GM23338 (cell line): ENCODE data around the gene ADGRG4. TPM values are rescaled to one million over a fixed set of nuclear protein-coding genes. Genes with fewer than 3 reads are reported as not detected.

ENCODE experiments used
- ATAC-seq: fragments of 200-7000 bp; cut with Tn5 transposase; 3 replicates; pipeline ENCODE4 v1.9.1; 2020
- DNase-seq: peaks from one replicate; pipeline ENCODE4 v3.0.0-alpha.2; 2015; ENCODE audit warnings: low spot score
- H2AFZ ChIP-seq: fragments of 200-600 bp; sonication (generic); 2 replicates; pipeline ENCODE4 v1.8.0; 2016; ENCODE audit warnings: antibody characterized with exemption, mild to moderate bottlenecking, moderate library complexity
- H3F3A ChIP-seq: fragments of 200-600 bp; sonication (generic); replicated peaks from 2 replicates; pipeline ENCODE4 v1.8.0; 2017; ENCODE audit warnings: antibody characterized with exemption, mixed run types, low read depth
- H3K27ac ChIP-seq: fragments of 200-600 bp; sonication (generic); 2 replicates; pipeline ENCODE4 v1.6.1; 2016; ENCODE audit warnings: low read depth
- H3K27me3 ChIP-seq: fragments of 200-600 bp; sonication (generic); 2 replicates; pipeline ENCODE4 v1.8.0; 2016; ENCODE audit warnings: mild to moderate bottlenecking, mixed run types, moderate library complexity; ENCODE audit not compliant: insufficient read depth
- H3K36me3 ChIP-seq: fragments of 200-600 bp; sonication (generic); 2 replicates; pipeline ENCODE4 v1.8.0; 2016; ENCODE audit warnings: mild to moderate bottlenecking; ENCODE audit not compliant: insufficient read depth
- H3K4me1 ChIP-seq: fragments of 200-600 bp; sonication (generic); 2 replicates; pipeline ENCODE4 v1.8.0; 2016; ENCODE audit warnings: mild to moderate bottlenecking, moderate library complexity; ENCODE audit not compliant: insufficient read depth
- H3K4me2 ChIP-seq: fragments of 200-600 bp; sonication (generic); 2 replicates; pipeline ENCODE4 v1.7.1; 2017; ENCODE audit warnings: mixed run types
- H3K4me3 ChIP-seq: fragments of 200-600 bp; sonication (generic); 2 replicates; pipeline ENCODE4 v1.6.1; 2016; ENCODE audit warnings: mixed run types
- H3K79me2 ChIP-seq: fragments of 200-600 bp; sonication (generic); replicated peaks from 2 replicates; pipeline ENCODE4 v1.8.0; 2017; ENCODE audit warnings: mild to moderate bottlenecking; ENCODE audit not compliant: insufficient read depth
- H3K9me2 ChIP-seq: fragments of 200-600 bp; sonication (generic); 2 replicates; pipeline ENCODE4 v1.8.0; 2017; ENCODE audit not compliant: insufficient read depth
- H4K20me1 ChIP-seq: fragments of 200-600 bp; sonication (generic); replicated peaks from 2 replicates; pipeline ENCODE4 v1.8.0; 2017; ENCODE audit warnings: mild to moderate bottlenecking; ENCODE audit not compliant: insufficient read depth
- H3K27ac Mint-ChIP-seq: 2 replicates; pipeline ENCODE4 v1.8.0; 2020; ENCODE audit warnings: inconsistent platforms, mild to moderate bottlenecking, moderate library complexity, mixed read lengths
- H3K27me3 Mint-ChIP-seq: 3 replicates; pipeline ENCODE4 v1.8.0; 2022; ENCODE audit warnings: low read depth, mild to moderate bottlenecking, moderate library complexity, mixed read lengths, inconsistent platforms; ENCODE audit not compliant: insufficient read depth, poor library complexity
- H3K36me3 Mint-ChIP-seq: 3 replicates; pipeline ENCODE4 v1.8.0; 2021; ENCODE audit warnings: low read depth, mild to moderate bottlenecking, inconsistent platforms, moderate library complexity, mixed read lengths
- H3K4me1 Mint-ChIP-seq: 3 replicates; pipeline ENCODE4 v1.8.0; 2020; ENCODE audit warnings: mild to moderate bottlenecking, inconsistent platforms, mixed read lengths
- H3K4me3 Mint-ChIP-seq: 3 replicates; pipeline ENCODE4 v1.8.0; 2021; ENCODE audit warnings: moderate library complexity, mild to moderate bottlenecking, inconsistent platforms, mixed read lengths
- H3K9me3 Mint-ChIP-seq: 3 replicates; pipeline ENCODE4 v1.8.0; 2020; ENCODE audit warnings: moderate library complexity, mild to moderate bottlenecking, inconsistent platforms, mixed read lengths
- CREB1 ChIP-seq: fragments of 250-450 bp; sonication (Bioruptor Pico); IDR thresholded peaks from 2 replicates; pipeline ENCODE4 v1.5.0; 2020; ENCODE audit warnings: low read depth, mild to moderate bottlenecking, moderate library complexity
- CTCF ChIP-seq, 2 experiments: fragments of 200-600 bp in 1 of 2; sonication (generic) in 1 of 2; conservative IDR thresholded peaks; 2 replicates each; pipeline versions ENCODE4 v1.5.1 to v1.6.1; 2016 to 2017; ENCODE audit warnings: antibody characterized with exemption in 2 of 2, low read depth in 2 of 2, mild to moderate bottlenecking in 2 of 2, moderate library complexity in 1 of 2
- ETS1 ChIP-seq: IDR thresholded peaks from 2 replicates; pipeline ENCODE4 v1.6.1; 2016; ENCODE audit warnings: antibody characterized with exemption
- EZH2 ChIP-seq: fragments of 200-600 bp; sonication (generic); IDR thresholded peaks from one replicate; pipeline ENCODE4 v1.8.0; 2017; ENCODE audit warnings: antibody characterized with exemption, mild to moderate bottlenecking, low read depth; ENCODE audit not compliant: unreplicated experiment
- EZH2phosphoT487 ChIP-seq: fragments of 200-600 bp; sonication (generic); IDR thresholded peaks from one replicate; pipeline ENCODE4 v1.8.1; 2018; ENCODE audit warnings: antibody characterized with exemption; ENCODE audit not compliant: unreplicated experiment
- JUNB ChIP-seq: IDR thresholded peaks from one replicate; pipeline ENCODE4 v1.6.1; 2016; ENCODE audit warnings: antibody characterized with exemption; ENCODE audit not compliant: unreplicated experiment
- NANOG ChIP-seq: IDR thresholded peaks from 2 replicates; pipeline ENCODE4 v1.6.1; 2016; ENCODE audit warnings: antibody characterized with exemption, borderline replicate concordance
- POLR2AphosphoS5 ChIP-seq: IDR thresholded peaks from 2 replicates; pipeline ENCODE4 v1.6.1; 2016; ENCODE audit warnings: antibody characterized with exemption, low read depth
- REST ChIP-seq: IDR thresholded peaks from one replicate; pipeline ENCODE4 v1.6.1; 2018; ENCODE audit warnings: antibody characterized with exemption; ENCODE audit not compliant: unreplicated experiment
- STAT1 ChIP-seq: IDR thresholded peaks from one replicate; pipeline ENCODE4 v1.6.1; 2016; ENCODE audit warnings: antibody characterized with exemption; ENCODE audit not compliant: unreplicated experiment
- ZNF114 ChIP-seq: fragments of 250-450 bp; sonication (Bioruptor Pico); IDR thresholded peaks from 2 replicates; pipeline ENCODE4 v1.5.0; 2020; ENCODE audit warnings: mild to moderate bottlenecking, moderate library complexity
- ZNF331 ChIP-seq: fragments of 250-450 bp; sonication (Bioruptor Pico); IDR thresholded peaks from 2 replicates; pipeline ENCODE4 v1.5.0; 2020; ENCODE audit warnings: low read depth, mild to moderate bottlenecking, moderate library complexity
- ZNF462 ChIP-seq: fragments of 250-450 bp; sonication (Bioruptor Pico); IDR thresholded peaks from 2 replicates; pipeline ENCODE4 v1.5.0; 2020; ENCODE audit warnings: mild to moderate bottlenecking, moderate library complexity
- polyA plus RNA-seq: library from polyadenylated mRNA; unstranded; fragments of >200 nt; fragmentation: Nextera tagmentation; extraction: Ambion mirVana; gene quantifications from 2 replicates; pipeline ENCODE4 v1.2.1, GENCODE V29; 2016
- total RNA-seq: library from RNA; depleted of rRNA; stranded (reverse); fragments of >200 nt; shearing (Covaris generic); gene quantifications from 2 replicates; pipeline ENCODE4 v1.2.3, GENCODE V29; 2014

Gene ADGRG4
- total and polyA plus RNA-seq, 2 experiments from 2014 or later: not detected

GRCh38 chrX:136318156-136318555 is 17.4 kb downstream of the ADGRG4 start:
- Histone ChIP-seq H3K9me2 (no peaks in the 10 kb centered on the region), H3K79me2 (no peaks in the 10 kb centered on the region), H3K4me3 (no peak overlapping the region), H2AFZ (no peak overlapping the region), H3K4me1 (no peaks in the 10 kb centered on the region), H3K4me2 (no peak overlapping the region), H3K36me3 (no peaks in the 10 kb centered on the region), H3F3A (no peaks in the 10 kb centered on the region), H3K27me3 (no peaks in the 10 kb centered on the region), H4K20me1 (no peaks in the 10 kb centered on the region), H3K27ac (no peak overlapping the region)
- no peaks in the 10 kb centered on the region for H3K27me3 Mint-ChIP-seq
- no peak overlapping the region for H3K27ac Mint-ChIP-seq
- TF ChIP-seq ZNF331 (CRISPR knock-in tag): no peak
- TF ChIP-seq CREB1: no peak
- TF ChIP-seq CTCF (conservative IDR thresholded peaks at IDR 0.05; ENCODE audit: low read depth in 2 of 2): no peak
- no peak for TF ChIP-seq NANOG
- no peak for TF ChIP-seq ETS1
- no peak for TF ChIP-seq ZNF114 (CRISPR knock-in tag)
- TF ChIP-seq EZH2phosphoT487: no peak
- no peak for TF ChIP-seq EZH2
- TF ChIP-seq REST: no peak
- TF ChIP-seq JUNB: no peak
- TF ChIP-seq POLR2AphosphoS5: no peak
- no peak for TF ChIP-seq ZNF462 (CRISPR knock-in tag)
- no peak for TF ChIP-seq STAT1
- H3K4me1 Mint-ChIP-seq: no peaks in the 10 kb centered on the region
- no peaks in the 10 kb centered on the region for H3K9me3 Mint-ChIP-seq
- H3K36me3 Mint-ChIP-seq: no peaks in the 10 kb centered on the region
- no peak overlapping the region for H3K4me3 Mint-ChIP-seq
- ATAC-seq: no peak
- DNase-seq: no peak
